ENCODE measurements around the gene FAM81A.

DNA sequence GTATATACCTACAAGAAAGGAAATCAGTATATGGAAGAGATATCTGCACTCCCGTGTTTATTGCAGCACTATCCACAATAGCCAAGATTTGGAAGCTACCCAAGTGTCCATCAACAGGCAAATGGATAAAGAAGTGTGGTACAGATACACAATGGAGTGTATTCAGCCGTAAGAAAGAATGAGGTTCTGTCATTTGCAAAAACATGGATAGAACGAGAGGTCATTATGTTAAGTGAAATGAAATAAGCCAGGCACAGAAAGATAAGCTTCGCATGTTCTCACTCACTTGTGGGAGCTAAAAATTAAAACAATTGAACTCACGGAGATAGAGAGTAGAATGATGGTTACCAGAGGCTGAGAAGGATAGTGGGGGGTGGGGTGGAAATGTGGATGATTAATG lies 53.1 kb downstream of the FAM81A start:
- TF ChIP-seq EZH2 (IDR thresholded peaks at IDR 0.05) (no peak), EZH2phosphoT487 (IDR thresholded peaks at IDR 0.05) (no peak)
